Measurements from ENCODE around the gene EPS15. TPM values are rescaled to one million over a fixed set of nuclear protein-coding genes. Genes with fewer than 3 reads are reported as not detected.
A peak's percentile ranks its signal among the peaks of the same experiment; 100 is the strongest.

The EPS15 gene
- total and polyA plus RNA-seq, 8 donors = 9.9 to 42.0 (median 25.3) TPM

- Histone ChIP-seq H3K27ac (peak overlapping the region in 3 of 4 donors; percentile 36 to 78 (median 49)), H3K4me3 (peak overlapping the region in 2 of 4 donors; percentile 47 to 62), H3K27me3 (no peaks in the 10 kb centered on the region), H3K36me3 (no peaks in the 10 kb centered on the region), H3K9me3 (no peaks in the 10 kb centered on the region), H3K4me1 (peaks cover 0 to 15% (median 8%) of the 10 kb centered on the region in 3 donors)
- 53 to 59% methylated on average over 7 of the region's 7 CpGs for WGBS, 2 donors
- TF ChIP-seq CTCF (IDR thresholded peaks at IDR 0.05) = no peak
- intact Hi-C loops (cut with DNase I) = no loop called here
- peak in 5 of 6 donors; percentile 51 to 69 (median 60) for DNase-seq
- no peak for FAIRE-seq
- peak; percentile 54 to 76 (median 58) for ATAC-seq
These were observed 187.6 kb downstream of the EPS15 start for GRCh38 chr1:51331206-51332100.

GRCh38 chr1:51330331-51331201 lies 188.5 kb downstream of the EPS15 start, which contains the start of gene TTC39A:
Gene TTC39A, minus strand, starts transcription at chr1:51330562. Its CDS starts 85 bp downstream, at chr1:51330477.
- intact Hi-C loops (cut with DNase I) = no loop called here
- H3K4me3 ChIP-seq = peak within 1 kb of the TSS; percentile 12 to 62 (median 42)
- WGBS, 2 donors = 3 to 6% methylated on average over 43 to 87 of the region's 87 CpGs
- peak within 1 kb of the TSS; percentile 65 to 91 (median 70) for H3K27ac ChIP-seq
- no peaks in the 10 kb centered on the region for H3K27me3 ChIP-seq
- no peaks in the 10 kb centered on the region for H3K36me3 ChIP-seq
- peaks cover 0 to 15% (median 8%) of the 10 kb centered on the region in 3 donors for H3K4me1 ChIP-seq
- DNase-seq (peak in 4 of 6 donors; percentile 41 to 77 (median 69)), ATAC-seq (peak; percentile 2 to 20 (median 10)), FAIRE-seq (no peak)
- no peaks in the 10 kb centered on the region for H3K9me3 ChIP-seq
- TF ChIP-seq CTCF (IDR thresholded peaks at IDR 0.05) = no peak

- H3K4me1 ChIP-seq = peaks cover 0 to 15% (median 8%) of the 10 kb centered on the region in 3 donors
- intact Hi-C loops (cut with DNase I) = no loop called here
- H3K27me3 ChIP-seq = no peaks in the 10 kb centered on the region
- DNase-seq = peak; percentile 84 to 95 (median 93)
- WGBS, 2 donors = 9 to 10% methylated on average over 25 to 26 of the region's 26 CpGs
- no peak for FAIRE-seq
- ATAC-seq = peak; percentile 90 to 94 (median 93)
- peak overlapping the region; percentile 65 to 91 (median 70) for H3K27ac ChIP-seq
- H3K36me3 ChIP-seq = no peaks in the 10 kb centered on the region
- TF ChIP-seq CTCF (IDR thresholded peaks at IDR 0.05) = no peak
- H3K9me3 ChIP-seq = no peaks in the 10 kb centered on the region
- H3K4me3 ChIP-seq = peak overlapping the region in 2 of 4 donors; percentile 47 to 62
These were observed 189.4 kb downstream of the EPS15 start for GRCh38 chr1:51329443-51330325.

- Histone ChIP-seq H3K27ac (peak overlapping the region; percentile 65 to 91 (median 70)), H3K36me3 (no peaks in the 10 kb centered on the region), H3K9me3 (no peaks in the 10 kb centered on the region), H3K4me1 (peaks cover 0 to 15% (median 8%) of the 10 kb centered on the region in 3 donors), H3K27me3 (no peaks in the 10 kb centered on the region), H3K4me3 (peak overlapping the region in 1 of 4 donors; percentile 47)
- 68 to 73% methylated on average over 4 of the region's 4 CpGs for WGBS, 2 donors
- FAIRE-seq (no peak), ATAC-seq (peak; percentile 2 to 8 (median 6)), DNase-seq (peak in 1 of 6 donors; percentile 51)
- intact Hi-C loops (cut with DNase I) = no loop called here
- TF ChIP-seq CTCF (IDR thresholded peaks at IDR 0.05) = no peak
These were observed 190.1 kb downstream of the EPS15 start for GRCh38 chr1:51328926-51329325.

Data from pancreas (tissue), 10 donors.